ENCODE results near the gene MBD5. TPM values are rescaled to one million over a fixed set of nuclear protein-coding genes. Genes with fewer than 3 reads are reported as not detected.

The MBD5 gene
- total RNA-seq, 2 experiments from 2014 or later: 13.8 to 46.3 TPM

- Histone ChIP-seq H2AFZ (ENCODE audit: low read length) (no peak overlapping the region), H4K20me1 (ENCODE audit: insufficient read depth, low read length) (no peaks in the 10 kb centered on the region), H3K4me3 (ENCODE audit: low read depth, low read length, poor library complexity, severe bottlenecking) (no peak overlapping the region), H3K9me2 (ENCODE audit: insufficient read depth, low read length) (no peaks in the 10 kb centered on the region; the same call in 1 of the 2 replicates), H3K36me3 (ENCODE audit: insufficient read depth, low read length) (no peaks in the 10 kb centered on the region), H3K79me2 (ENCODE audit: insufficient read depth, low read depth, low read length) (no peaks in the 10 kb centered on the region), H3K27ac (ENCODE audit: low read depth, low read length, poor library complexity, severe bottlenecking) (no peak overlapping the region), H3K4me2 (ENCODE audit: low read length) (no peak overlapping the region), H3K9me3 (ENCODE audit: low read length) (no peaks in the 10 kb centered on the region), H3K4me1 (ENCODE audit: insufficient read depth, low read length, poor library complexity, severe bottlenecking) (no peaks in the 10 kb centered on the region)
- CTCF ChIA-PET (ENCODE audit: unreplicated experiment): no interaction called here
- intact Hi-C loops (cut with micrococcal nuclease; ENCODE audit: unreplicated experiment): no loop called here
- no peak for DNase-seq (ENCODE audit: low spot score)
- POLR2A ChIA-PET: no interaction called here
- no TSS peak for BruUV-seq (replicated peaks)
- TF ChIP-seq CTCF (conservative IDR thresholded peaks at IDR 0.05; ENCODE audit: low read length): no peak
- TF ChIP-seq EZH2phosphoT487 (IDR thresholded peaks at IDR 0.05; ENCODE audit: borderline replicate concordance, low read depth, low read length): no peak
Observed at GRCh38 chr2:148167241-148167766, 146.4 kb downstream of the MBD5 start.

GRCh38 chr2:148167855-148168254 is 147.0 kb downstream of the MBD5 start:
- Histone ChIP-seq H3K4me3 (ENCODE audit: low read depth, low read length, poor library complexity, severe bottlenecking) (no peak overlapping the region), H3K79me2 (ENCODE audit: insufficient read depth, low read depth, low read length) (no peaks in the 10 kb centered on the region), H3K4me2 (ENCODE audit: low read length) (no peak overlapping the region), H3K9me3 (ENCODE audit: low read length) (no peaks in the 10 kb centered on the region), H3K36me3 (ENCODE audit: insufficient read depth, low read length) (no peaks in the 10 kb centered on the region), H2AFZ (ENCODE audit: low read length) (no peak overlapping the region), H3K27ac (ENCODE audit: low read depth, low read length, poor library complexity, severe bottlenecking) (no peak overlapping the region), H4K20me1 (ENCODE audit: insufficient read depth, low read length) (no peaks in the 10 kb centered on the region), H3K4me1 (ENCODE audit: insufficient read depth, low read length, poor library complexity, severe bottlenecking) (no peaks in the 10 kb centered on the region), H3K9me2 (ENCODE audit: insufficient read depth, low read length) (no peaks in the 10 kb centered on the region; the same call in 1 of the 2 replicates)
- ChIA-PET POLR2A (no interaction called here), CTCF (ENCODE audit: unreplicated experiment) (no interaction called here)
- intact Hi-C loops (cut with micrococcal nuclease; ENCODE audit: unreplicated experiment): no loop called here
- DNase-seq (ENCODE audit: low spot score): no peak
- TF ChIP-seq EZH2phosphoT487 (IDR thresholded peaks at IDR 0.05; ENCODE audit: borderline replicate concordance, low read depth, low read length): no peak
- no peak for TF ChIP-seq CTCF (conservative IDR thresholded peaks at IDR 0.05; ENCODE audit: low read length)
- no TSS peak for BruUV-seq (replicated peaks)

- ChIA-PET POLR2A (interaction anchor here (1.1 kb wide), 1 partner anchor 11 kb away, joined by 3 read pairs; no protein-coding TSS in a partner anchor), CTCF (ENCODE audit: unreplicated experiment) (no interaction called here)
- Histone ChIP-seq H3K4me2 (ENCODE audit: low read length) (no peak overlapping the region), H2AFZ (ENCODE audit: low read length) (no peak overlapping the region), H3K27ac (ENCODE audit: low read depth, low read length, poor library complexity, severe bottlenecking) (no peak overlapping the region), H3K36me3 (ENCODE audit: insufficient read depth, low read length) (no peaks in the 10 kb centered on the region), H3K4me1 (ENCODE audit: insufficient read depth, low read length, poor library complexity, severe bottlenecking) (no peaks in the 10 kb centered on the region), H3K9me3 (ENCODE audit: low read length) (no peaks in the 10 kb centered on the region), H4K20me1 (ENCODE audit: insufficient read depth, low read length) (no peaks in the 10 kb centered on the region), H3K9me2 (ENCODE audit: insufficient read depth, low read length) (no peaks in the 10 kb centered on the region; the same call in 1 of the 2 replicates), H3K4me3 (ENCODE audit: low read depth, low read length, poor library complexity, severe bottlenecking) (no peak overlapping the region), H3K79me2 (ENCODE audit: insufficient read depth, low read depth, low read length) (no peaks in the 10 kb centered on the region)
- TF ChIP-seq CTCF (conservative IDR thresholded peaks at IDR 0.05; ENCODE audit: low read length) (no peak), EZH2phosphoT487 (IDR thresholded peaks at IDR 0.05; ENCODE audit: borderline replicate concordance, low read depth, low read length) (no peak)
- intact Hi-C loops (cut with micrococcal nuclease; ENCODE audit: unreplicated experiment): no loop called here
- DNase-seq (ENCODE audit: low spot score): no peak
- no TSS peak for BruUV-seq (replicated peaks)
Observed at GRCh38 chr2:148172131-148172753, 151.4 kb downstream of the MBD5 start.
